Measurements from ENCODE around the gene PSMD13. TPM values are rescaled to one million over a fixed set of nuclear protein-coding genes. Genes with fewer than 3 reads are reported as not detected.
"Not testable (repeated sequence)": the region's sequence is repeated elsewhere in the genome, so short reads cannot be mapped to it uniquely, and the experiment has no call there.

Gene PSMD13
- total RNA-seq, 1 donor from 2014 or later, result 136 TPM

GRCh38 chr11:284105-285020 lies 47.6 kb downstream of the PSMD13 start:
- H3K27ac Mint-ChIP-seq (ENCODE audit: unreplicated experiment), result no peak overlapping the region
- H3K27me3 Mint-ChIP-seq (ENCODE audit: unreplicated experiment), result peaks cover 20% of the 10 kb centered on the region
- H3K4me1 Mint-ChIP-seq (ENCODE audit: low read depth, unreplicated experiment), result peaks cover 3% of the 10 kb centered on the region
- no peaks in the 10 kb centered on the region for H3K36me3 Mint-ChIP-seq (ENCODE audit: unreplicated experiment)
- DNase-seq, result no peak
- no peak overlapping the region for H3K4me3 Mint-ChIP-seq (ENCODE audit: unreplicated experiment)
- H3K9me3 Mint-ChIP-seq (ENCODE audit: unreplicated experiment), result peaks cover 13% of the 10 kb centered on the region
- TF ChIP-seq CTCF (IDR thresholded peaks at IDR 0.05; ENCODE audit: partially characterized antibody, unreplicated experiment), result no peak

- Mint-ChIP-seq H3K27me3 (ENCODE audit: unreplicated experiment) (peaks cover 20% of the 10 kb centered on the region), H3K36me3 (ENCODE audit: unreplicated experiment) (no peaks in the 10 kb centered on the region), H3K4me3 (ENCODE audit: unreplicated experiment) (no peak overlapping the region), H3K27ac (ENCODE audit: unreplicated experiment) (no peak overlapping the region), H3K9me3 (ENCODE audit: unreplicated experiment) (peaks cover 13% of the 10 kb centered on the region), H3K4me1 (ENCODE audit: low read depth, unreplicated experiment) (peaks cover 3% of the 10 kb centered on the region)
- DNase-seq, result no peak
- TF ChIP-seq CTCF (IDR thresholded peaks at IDR 0.05; ENCODE audit: partially characterized antibody, unreplicated experiment), result no peak
Observed at GRCh38 chr11:285021-285893, 48.5 kb downstream of the PSMD13 start.

GRCh38 chr11:285894-286220 lies 49.1 kb downstream of the PSMD13 start:
- Mint-ChIP-seq H3K27me3 (ENCODE audit: unreplicated experiment) (peaks cover 20% of the 10 kb centered on the region), H3K9me3 (ENCODE audit: unreplicated experiment) (peaks cover 13% of the 10 kb centered on the region), H3K4me3 (ENCODE audit: unreplicated experiment) (no peak overlapping the region), H3K4me1 (ENCODE audit: low read depth, unreplicated experiment) (peaks cover 3% of the 10 kb centered on the region), H3K36me3 (ENCODE audit: unreplicated experiment) (no peaks in the 10 kb centered on the region), H3K27ac (ENCODE audit: unreplicated experiment) (no peak overlapping the region)
- DNase-seq, result no peak
- no peak for TF ChIP-seq CTCF (IDR thresholded peaks at IDR 0.05; ENCODE audit: partially characterized antibody, unreplicated experiment)

GRCh38 chr11:286977-287820 lies 50.4 kb downstream of the PSMD13 start:
- not testable (repeated sequence) for H3K36me3 Mint-ChIP-seq (ENCODE audit: unreplicated experiment); H3K4me3 Mint-ChIP-seq (ENCODE audit: unreplicated experiment); H3K4me1 Mint-ChIP-seq (ENCODE audit: low read depth, unreplicated experiment); DNase-seq; H3K27ac Mint-ChIP-seq (ENCODE audit: unreplicated experiment)
- peaks cover 14% of the 10 kb centered on the region for H3K9me3 Mint-ChIP-seq (ENCODE audit: unreplicated experiment)
- peaks cover 20% of the 10 kb centered on the region for H3K27me3 Mint-ChIP-seq (ENCODE audit: unreplicated experiment)
